Activated T-cell treated with anti-CD3 and anti-CD28 coated beads for 48 hours (primary cell): ENCODE data around the gene ATOSB.

Source experiments
- DNase-seq: peaks from one replicate; pipeline ENCODE4 v3.0.0-alpha.2; 2020; ENCODE audit warnings: low read depth

The ATOSB gene

DNA sequence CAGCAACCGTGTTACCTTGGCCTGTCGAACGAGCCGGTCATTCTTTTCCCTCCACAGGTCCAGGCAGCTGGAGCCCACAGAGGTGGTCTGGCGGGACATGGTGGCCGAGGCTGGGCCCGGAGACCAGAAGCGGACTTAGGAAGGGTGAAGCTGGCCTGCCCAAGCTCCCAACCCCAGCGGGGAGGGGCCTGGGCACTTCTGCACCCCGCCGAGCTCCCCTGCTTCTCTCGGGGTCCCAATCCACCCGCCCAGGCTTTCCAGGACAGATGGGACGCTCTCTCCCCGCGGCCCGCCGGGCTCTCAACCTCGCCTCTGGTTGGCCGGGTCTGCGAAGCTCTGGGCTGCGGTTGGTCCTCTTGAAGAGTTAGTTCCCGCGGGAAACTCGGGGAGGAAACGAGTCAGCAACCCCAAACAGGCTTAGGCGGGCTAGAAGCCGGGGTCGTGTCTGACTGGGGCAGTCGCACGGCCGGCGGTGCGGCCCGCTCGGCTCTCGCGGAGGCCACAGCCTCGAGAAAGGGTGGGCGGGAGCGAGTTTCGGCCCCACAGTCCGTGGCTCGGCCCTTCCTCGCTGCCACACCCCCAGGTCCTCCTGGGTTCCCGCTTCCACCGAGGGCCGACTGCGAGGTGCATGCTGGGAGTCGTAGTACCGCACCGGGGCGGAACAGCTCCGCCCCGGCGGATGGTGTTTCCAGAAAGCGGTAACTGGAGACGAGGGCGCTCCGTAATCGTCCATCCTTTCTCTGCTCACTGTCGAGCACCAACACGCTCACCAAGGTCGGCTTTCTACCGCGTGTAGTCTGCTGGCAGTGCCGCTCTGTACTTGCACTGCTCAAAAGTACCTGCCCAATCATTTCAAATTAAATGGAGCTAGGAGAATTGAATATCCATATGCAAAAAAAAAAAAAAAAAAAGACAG is 36.0 kb downstream of the ATOSB start, which contains the start of gene FANCG:
TSS of gene FANCG (minus strand) at position 517 of the 916 bp plus-strand sequence. CDS start at position 99, 418 bp downstream.
- DNase-seq: peak; percentile 83

DNA sequence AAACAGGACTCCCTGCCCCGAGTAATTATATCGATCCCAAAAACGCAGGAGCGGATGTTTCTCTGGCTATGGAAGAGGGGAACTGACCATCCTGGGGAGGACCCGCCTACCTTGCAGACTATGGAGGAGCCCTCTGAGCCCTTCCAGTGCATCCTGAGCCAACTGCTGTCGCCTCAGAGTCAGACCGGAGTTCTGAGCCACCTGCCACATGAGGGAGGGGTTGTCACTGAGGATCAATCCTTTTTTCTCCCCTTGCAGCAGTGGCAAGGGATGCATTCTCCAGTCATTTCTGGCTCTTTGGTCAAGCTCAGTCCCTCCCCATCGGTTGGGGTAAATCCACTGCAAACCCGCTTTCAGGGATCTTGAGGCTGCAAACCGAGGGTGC is 36.6 kb downstream of the ATOSB start:
- no peak for DNase-seq

- DNase-seq: no peak
These were observed 37.6 kb downstream of the ATOSB start for GRCh38 chr9:35078066-35078465.

- DNase-seq: no peak
These were observed 38.8 kb downstream of the ATOSB start for GRCh38 chr9:35076848-35077247.

- DNase-seq: no peak
These were observed 40.3 kb downstream of the ATOSB start for GRCh38 chr9:35075358-35075757.

DNA sequence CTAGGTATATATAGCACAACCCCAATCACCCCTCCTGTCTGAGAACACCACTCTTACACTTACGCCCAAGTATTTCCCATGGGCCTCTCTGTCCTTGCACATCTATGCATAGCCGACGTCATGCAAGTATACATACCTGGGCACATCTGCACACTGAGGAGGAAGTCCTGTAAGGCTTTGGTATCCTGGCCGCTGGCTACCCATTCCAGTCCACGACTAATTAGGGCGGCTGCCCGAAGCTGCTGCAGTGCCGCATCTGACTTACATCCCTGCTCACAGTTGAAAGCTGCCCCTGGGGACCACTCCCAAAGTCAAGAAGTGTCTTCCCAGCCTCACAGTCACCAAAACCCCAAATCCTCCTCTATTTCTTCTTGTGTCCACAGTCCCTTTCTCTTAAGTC is 40.9 kb downstream of the ATOSB start:
- DNase-seq: no peak

- DNase-seq: no peak
These were observed 41.5 kb downstream of the ATOSB start for GRCh38 chr9:35074141-35074540.

DNA sequence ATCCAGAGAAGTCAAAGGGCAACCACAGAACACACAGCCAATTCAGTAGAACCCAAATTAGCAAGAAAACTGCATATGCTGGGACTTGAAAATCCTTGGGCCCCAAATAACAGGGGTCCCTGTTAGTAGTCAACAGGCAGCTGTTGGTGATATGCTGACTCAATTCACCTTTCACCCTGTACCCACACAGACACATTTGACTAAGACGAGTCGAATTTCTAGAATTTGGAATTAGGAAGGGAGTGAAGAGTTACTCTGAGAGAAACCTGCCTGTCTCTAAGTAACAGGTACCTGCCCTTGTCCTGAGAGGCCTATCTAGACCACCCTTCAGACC is 42.4 kb downstream of the ATOSB start:
- no peak for DNase-seq

DNA sequence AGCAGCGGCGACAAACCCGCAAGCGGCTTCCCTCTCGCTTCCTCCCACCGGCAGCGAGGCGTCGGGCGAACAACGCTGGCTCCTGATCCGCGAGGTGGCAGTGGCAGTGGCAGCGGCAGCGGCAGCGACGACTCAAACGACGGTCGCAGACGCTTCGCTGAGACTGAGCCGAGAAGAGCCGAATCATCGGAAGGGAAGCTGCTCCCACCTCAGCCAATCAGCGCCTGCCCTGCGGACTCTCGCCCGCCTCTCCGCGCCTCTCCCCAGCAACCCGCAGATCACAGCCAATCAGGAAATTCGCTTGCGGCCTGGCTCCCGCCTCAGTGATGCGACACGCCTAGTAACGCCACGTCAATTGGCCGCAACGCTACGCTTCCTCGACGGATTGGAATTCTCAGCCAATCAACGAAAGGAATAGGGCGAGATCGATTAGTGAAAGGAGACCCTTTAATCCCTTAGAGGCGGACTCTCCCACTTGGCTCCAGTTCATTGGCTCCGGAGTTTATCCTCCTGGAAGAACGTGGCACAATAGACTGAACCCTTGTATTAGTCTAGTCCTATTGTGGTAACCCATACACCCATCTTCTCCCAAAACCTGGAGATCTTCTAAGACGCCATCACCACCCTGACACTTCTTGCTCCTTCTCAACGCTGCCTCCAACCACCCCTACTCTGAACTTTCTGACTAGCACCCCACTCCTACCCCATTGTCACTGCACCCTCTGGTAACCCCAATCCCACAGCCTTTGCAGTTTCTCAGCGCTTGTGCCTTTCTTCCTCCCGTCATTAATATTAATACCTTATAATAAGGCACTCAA is 43.0 kb downstream of the ATOSB start, which contains the start of gene VCP:
TSS of gene VCP (minus strand) at position 165 of the 818 bp plus-strand sequence. CDS start 272 bp downstream, outside the sequence.
- peak; percentile 93 for DNase-seq

- peak; percentile 73 for DNase-seq
These were observed 43.7 kb downstream of the ATOSB start for GRCh38 chr9:35071814-35072460.

GRCh38 chr9:35070823-35071813 is 44.5 kb downstream of the ATOSB start:
- DNase-seq: no peak

GRCh38 chr9:35069020-35069419 is 46.6 kb downstream of the ATOSB start:
- no peak for DNase-seq

GRCh38 chr9:35067056-35067455 is 48.6 kb downstream of the ATOSB start:
- no peak for DNase-seq

GRCh38 chr9:35060548-35061207 is 55.0 kb downstream of the ATOSB start:
- DNase-seq: no peak

DNA sequence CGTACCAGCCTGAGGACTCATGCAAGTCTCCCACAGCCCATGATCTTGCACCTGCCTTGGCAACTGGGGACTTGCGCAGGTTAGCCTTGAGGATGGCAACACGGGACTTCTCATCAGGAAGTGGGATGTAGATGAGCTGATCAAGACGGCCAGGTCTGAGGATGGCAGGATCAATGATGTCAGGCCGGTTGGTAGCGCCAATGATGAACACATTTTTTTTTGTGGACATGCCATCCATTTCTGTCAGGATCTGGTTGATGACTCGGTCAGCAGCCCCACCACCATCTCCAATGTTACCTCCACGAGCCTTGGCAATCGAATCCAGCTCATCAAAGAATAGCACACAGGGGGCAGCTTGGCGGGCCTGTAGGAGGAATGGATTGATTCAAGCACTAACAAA is 56.2 kb downstream of the ATOSB start:
- no peak for DNase-seq

GRCh38 chr9:35057271-35057620 is 58.4 kb downstream of the ATOSB start:
- DNase-seq: no peak

GRCh38 chr9:35056571-35057270 is 58.9 kb downstream of the ATOSB start:
- DNase-seq: no peak

GRCh38 chr9:35054871-35055644 is 60.6 kb downstream of the ATOSB start:
- DNase-seq: no peak

GRCh38 chr9:35054185-35054835 is 61.4 kb downstream of the ATOSB start:
- no peak for DNase-seq
